Esophagus muscularis mucosa (tissue), 4 donors: Measurements from ENCODE around the gene FAM13A. TPM values are rescaled to one million over a fixed set of nuclear protein-coding genes. Genes with fewer than 3 reads are reported as not detected.
A peak's percentile ranks its signal among the peaks of the same experiment; 100 is the strongest.

Experiments used
- DNase-seq: peaks from one replicate; pipeline ENCODE4 v3.0.0-alpha.2; 2017; ENCODE audit errors: extremely low spot score
- H3K27ac ChIP-seq, 4 donors: fragments of 200-600 bp; sonication (generic); replicated peaks in 1 of 4; 1 replicate in 3 of 4; 2 replicates in 1 of 4; pipeline ENCODE4 v1.5.1; 2016 to 2019; ENCODE audit warnings: mild to moderate bottlenecking in 1 of 4
- H3K27me3 ChIP-seq, 4 donors: fragments of 200-600 bp; sonication (generic); one replicate each; pipeline versions ENCODE4 v1.5.1 to v1.6.0; 2016 to 2019
- H3K36me3 ChIP-seq, 4 donors: fragments of 200-600 bp; sonication (generic); one replicate each; pipeline ENCODE4 v1.5.1; 2016 to 2019
- H3K4me1 ChIP-seq, 4 donors: fragments of 200-600 bp; sonication (generic); one replicate each; pipeline ENCODE4 v1.5.1; 2016 to 2019
- H3K4me3 ChIP-seq, 4 donors: fragments of 200-600 bp; sonication (generic); 1 replicate in 2 of 4; 2 replicates in 2 of 4; pipeline ENCODE4 v1.5.1; 2016 to 2019; ENCODE audit warnings: mild to moderate bottlenecking in 4 of 4, moderate library complexity in 1 of 4
- H3K9me3 ChIP-seq, 4 donors: fragments of 200-600 bp; sonication (generic); 1 replicate in 3 of 4; 2 replicates in 1 of 4; pipeline ENCODE4 v1.5.1; 2016 to 2019
- EP300 ChIP-seq: sonication (generic); formaldehyde crosslinking; IDR thresholded peaks from one replicate; pipeline ENCODE4 v1.6.1; 2017; ENCODE audit warnings: antibody characterized with exemption
- POLR2A ChIP-seq: fragments of 450-650 bp; IDR thresholded peaks from one replicate; pipeline ENCODE4 v1.6.1; 2017; ENCODE audit warnings: antibody characterized with exemption, moderate library complexity, mild to moderate bottlenecking, low read depth
- POLR2AphosphoS5 ChIP-seq, 2 donors: sonication (generic); formaldehyde crosslinking; IDR thresholded peaks; one replicate each; pipeline ENCODE4 v1.6.1; 2017; ENCODE audit warnings: antibody characterized with exemption in 2 of 2
- WGBS: methylation state at CpG from one replicate; pipeline ENCODE4 v1.1.5; 2018; 5-methylcytosine and 5-hydroxymethylcytosine counted together
- intact Hi-C: fragments of 100-400 bp; cut with DNase I; formaldehyde crosslinking; loops from one replicate; pipeline ENCODE4 v1.15.1; 2023
- total RNA-seq, 4 donors: library from RNA; depleted of rRNA; stranded (reverse); fragments of >200 nt; gene quantifications; one replicate each; pipeline versions ENCODE4 v1.1.0 to v1.2.1, GENCODE V29; 2016
- TF ChIP-seq, protein P1 (sequence below), 3 experiments: fragments of 200-600 bp in 2 of 3; fragments of 450-650 bp in 1 of 3; sonication (generic) in 2 of 3; IDR thresholded peaks; one replicate each; pipeline ENCODE4 v1.5.1; 2017 to 2019; ENCODE audit warnings: antibody characterized with exemption in 3 of 3, mild to moderate bottlenecking in 2 of 3, moderate library complexity in 1 of 3

FAM13A gene
- total RNA-seq, 4 donors from 2014 or later: 22.4 to 27.2 (median 26.0) TPM

DNA sequence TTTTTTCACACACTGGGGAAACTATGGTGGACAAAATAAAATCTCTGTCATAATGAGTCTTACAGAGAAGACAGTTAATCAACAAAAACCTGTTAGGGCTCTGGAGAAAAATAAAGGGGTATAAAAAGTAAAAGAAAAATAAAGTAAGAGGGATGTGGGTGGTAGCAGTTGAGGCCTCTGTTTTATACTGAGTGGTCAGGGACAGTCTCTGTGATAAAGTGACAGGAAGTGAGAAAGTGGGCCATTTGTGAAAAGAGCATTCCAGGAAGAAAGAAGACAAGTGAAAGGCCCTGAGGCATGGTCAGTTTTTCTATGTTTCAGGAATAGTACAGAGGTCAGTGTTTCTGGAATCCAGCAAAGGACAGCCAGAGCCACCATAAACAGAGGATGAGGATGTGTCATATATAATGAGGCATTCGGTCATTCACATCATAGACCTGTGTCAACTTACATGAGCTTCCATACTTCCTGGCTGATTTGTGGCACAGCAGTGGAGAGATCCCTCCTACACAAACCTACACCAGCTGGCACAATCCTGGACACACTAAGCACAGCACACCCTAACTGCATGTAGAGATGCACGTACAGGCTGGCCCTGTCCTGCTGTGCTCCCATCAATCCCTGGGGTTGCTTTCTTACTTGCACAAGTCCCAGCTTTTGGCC is 295.0 kb downstream of the FAM13A start:
- 67% methylated on average over 1 of the region's 2 CpGs for WGBS
- TF ChIP-seq EP300 (no peak), POLR2AphosphoS5 (IDR thresholded peaks at IDR 0.05) (no peak), POLR2A (no peak)
- TF ChIP-seq, protein P1, sequence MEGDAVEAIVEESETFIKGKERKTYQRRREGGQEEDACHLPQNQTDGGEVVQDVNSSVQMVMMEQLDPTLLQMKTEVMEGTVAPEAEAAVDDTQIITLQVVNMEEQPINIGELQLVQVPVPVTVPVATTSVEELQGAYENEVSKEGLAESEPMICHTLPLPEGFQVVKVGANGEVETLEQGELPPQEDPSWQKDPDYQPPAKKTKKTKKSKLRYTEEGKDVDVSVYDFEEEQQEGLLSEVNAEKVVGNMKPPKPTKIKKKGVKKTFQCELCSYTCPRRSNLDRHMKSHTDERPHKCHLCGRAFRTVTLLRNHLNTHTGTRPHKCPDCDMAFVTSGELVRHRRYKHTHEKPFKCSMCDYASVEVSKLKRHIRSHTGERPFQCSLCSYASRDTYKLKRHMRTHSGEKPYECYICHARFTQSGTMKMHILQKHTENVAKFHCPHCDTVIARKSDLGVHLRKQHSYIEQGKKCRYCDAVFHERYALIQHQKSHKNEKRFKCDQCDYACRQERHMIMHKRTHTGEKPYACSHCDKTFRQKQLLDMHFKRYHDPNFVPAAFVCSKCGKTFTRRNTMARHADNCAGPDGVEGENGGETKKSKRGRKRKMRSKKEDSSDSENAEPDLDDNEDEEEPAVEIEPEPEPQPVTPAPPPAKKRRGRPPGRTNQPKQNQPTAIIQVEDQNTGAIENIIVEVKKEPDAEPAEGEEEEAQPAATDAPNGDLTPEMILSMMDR (IDR thresholded peaks at IDR 0.05): no peak
- DNase-seq: no peak
- Histone ChIP-seq H3K4me1 (peaks cover 12 to 22% (median 15%) of the 10 kb centered on the region in 4 donors), H3K4me3 (no peak overlapping the region), H3K36me3 (peaks cover 0 to 15% (median 6%) of the 10 kb centered on the region in 4 donors), H3K27ac (no peak overlapping the region), H3K9me3 (no peaks in the 10 kb centered on the region), H3K27me3 (no peaks in the 10 kb centered on the region)
- intact Hi-C loops: loop anchor here (5.0 kb wide), 1 partner anchor 55 kb away; no protein-coding TSS in a partner anchor

DNA sequence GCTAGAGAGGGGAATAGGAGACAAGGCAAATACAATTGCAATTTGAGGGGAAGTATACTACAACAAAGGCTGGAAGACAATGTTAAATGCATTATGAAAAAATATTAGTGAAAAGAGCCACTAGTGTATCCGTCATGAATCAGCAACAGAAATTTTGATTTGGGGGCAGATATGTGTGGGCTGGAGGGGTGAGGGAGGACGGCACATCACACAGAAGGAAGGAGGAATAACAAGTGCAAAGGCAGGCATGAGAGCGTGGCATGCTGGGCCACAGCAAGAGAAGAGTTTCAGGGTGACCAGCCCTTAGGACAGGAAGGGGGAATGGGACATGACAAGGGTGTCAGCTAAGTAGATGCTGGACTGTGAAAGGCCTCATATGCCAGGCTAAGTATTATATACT is 295.6 kb downstream of the FAM13A start:
- no peak for TF ChIP-seq POLR2A
- no peak for TF ChIP-seq POLR2AphosphoS5 (IDR thresholded peaks at IDR 0.05)
- TF ChIP-seq, protein P1 (IDR thresholded peaks at IDR 0.05): no peak
- TF ChIP-seq EP300: no peak
- no peak overlapping the region for H3K27ac ChIP-seq
- no peaks in the 10 kb centered on the region for H3K9me3 ChIP-seq
- intact Hi-C loops: loop anchor here (5.0 kb wide), 1 partner anchor 54 kb away; no protein-coding TSS in a partner anchor
- 79% methylated on average over 3 of the region's 3 CpGs for WGBS
- H3K4me1 ChIP-seq: peaks cover 10 to 21% (median 15%) of the 10 kb centered on the region in 4 donors
- H3K27me3 ChIP-seq: no peaks in the 10 kb centered on the region
- no peak for DNase-seq
- no peak overlapping the region for H3K4me3 ChIP-seq
- peaks cover 0 to 15% (median 6%) of the 10 kb centered on the region in 4 donors for H3K36me3 ChIP-seq

DNA sequence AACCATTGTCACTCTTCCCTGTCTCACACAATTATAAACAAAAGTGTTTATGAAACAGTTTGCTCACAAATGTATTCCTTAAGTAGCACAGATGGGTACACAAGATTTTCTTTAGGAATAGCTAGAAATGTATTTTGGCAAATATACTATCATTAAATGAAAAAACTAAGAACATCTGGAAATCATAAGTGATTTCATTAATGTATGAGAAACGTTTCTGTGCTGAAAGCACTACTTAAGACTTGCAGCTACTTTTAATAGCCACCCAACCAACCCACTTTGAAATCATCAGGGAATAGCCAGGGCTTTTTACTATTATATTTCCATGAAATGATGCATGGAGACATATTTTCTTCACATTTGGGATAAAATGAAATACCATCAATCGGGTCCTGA is 297.1 kb downstream of the FAM13A start:
- Histone ChIP-seq H3K36me3 (peaks cover 0 to 15% (median 6%) of the 10 kb centered on the region in 4 donors), H3K4me1 (peaks cover 0 to 16% (median 10%) of the 10 kb centered on the region in 4 donors), H3K9me3 (no peaks in the 10 kb centered on the region), H3K27me3 (no peaks in the 10 kb centered on the region), H3K27ac (no peak overlapping the region), H3K4me3 (no peak overlapping the region)
- DNase-seq: no peak
- WGBS: 66% methylated on average over 2 of the region's 2 CpGs
- TF ChIP-seq POLR2AphosphoS5 (IDR thresholded peaks at IDR 0.05) (no peak), EP300 (no peak), POLR2A (no peak)
- TF ChIP-seq, protein P1 (IDR thresholded peaks at IDR 0.05): no peak
- intact Hi-C loops: loop anchor here (5.0 kb wide), 1 partner anchor 53 kb away; no protein-coding TSS in a partner anchor

- Histone ChIP-seq H3K9me3 (no peaks in the 10 kb centered on the region), H3K4me3 (peak overlapping the region; percentile 10 to 38 (median 26)), H3K4me1 (peaks cover 0 to 16% (median 10%) of the 10 kb centered on the region in 4 donors), H3K27ac (peak overlapping the region in 2 of 4 donors; percentile 6 to 33), H3K36me3 (peaks cover 0 to 15% (median 6%) of the 10 kb centered on the region in 4 donors), H3K27me3 (no peaks in the 10 kb centered on the region)
- DNase-seq: no peak
- TF ChIP-seq, protein P1 (IDR thresholded peaks at IDR 0.05): no peak
- TF ChIP-seq EP300 (no peak), POLR2AphosphoS5 (IDR thresholded peaks at IDR 0.05) (no peak), POLR2A (no peak)
- 58% methylated on average over 12 of the region's 12 CpGs for WGBS
- intact Hi-C loops: no loop called here
Measured at GRCh38 chr4:88759039-88759894, 297.7 kb downstream of the FAM13A start.
